KOPT-K1 (cell line): Measurements from ENCODE around the gene RAB2B.
A peak's percentile ranks its signal among the peaks of the same experiment; 100 is the strongest.

Source experiments
- H3K27ac ChIP-seq: fragments of 200-600 bp; sonication (generic); 2 replicates; pipeline ENCODE4 v1.5.1; 2016; ENCODE audit warnings: antibody characterized with exemption, mild to moderate bottlenecking, low read depth, low read length; ENCODE audit not compliant: poor library complexity, severe bottlenecking
- H3K36me3 ChIP-seq: fragments of 200-600 bp; sonication (generic); 2 replicates; pipeline ENCODE4 v1.5.1; 2017; ENCODE audit warnings: antibody characterized with exemption, mild to moderate bottlenecking, low read length, moderate library complexity; ENCODE audit not compliant: insufficient read depth
- H3K9me3 ChIP-seq: fragments of 200-600 bp; sonication (generic); 2 replicates; pipeline ENCODE4 v1.5.1; 2017; ENCODE audit warnings: antibody characterized with exemption, low read length, mild to moderate bottlenecking; ENCODE audit not compliant: insufficient read depth, poor library complexity, severe bottlenecking

The RAB2B gene

GRCh38 chr14:21476925-21477681 lies at the start of gene RAB2B, which contains the start of gene TOX4:
Gene RAB2B, minus strand, starts transcription at chr14:21476959. Its CDS starts 87 bp downstream, at chr14:21476872.
Gene TOX4, plus strand, starts transcription at chr14:21477195. Its CDS starts 84 bp downstream, at chr14:21477279.
- Histone ChIP-seq H3K36me3 (peaks cover 38% of the 10 kb centered on the region), H3K27ac (peak within 1 kb of the TSS; percentile 60)

DNA sequence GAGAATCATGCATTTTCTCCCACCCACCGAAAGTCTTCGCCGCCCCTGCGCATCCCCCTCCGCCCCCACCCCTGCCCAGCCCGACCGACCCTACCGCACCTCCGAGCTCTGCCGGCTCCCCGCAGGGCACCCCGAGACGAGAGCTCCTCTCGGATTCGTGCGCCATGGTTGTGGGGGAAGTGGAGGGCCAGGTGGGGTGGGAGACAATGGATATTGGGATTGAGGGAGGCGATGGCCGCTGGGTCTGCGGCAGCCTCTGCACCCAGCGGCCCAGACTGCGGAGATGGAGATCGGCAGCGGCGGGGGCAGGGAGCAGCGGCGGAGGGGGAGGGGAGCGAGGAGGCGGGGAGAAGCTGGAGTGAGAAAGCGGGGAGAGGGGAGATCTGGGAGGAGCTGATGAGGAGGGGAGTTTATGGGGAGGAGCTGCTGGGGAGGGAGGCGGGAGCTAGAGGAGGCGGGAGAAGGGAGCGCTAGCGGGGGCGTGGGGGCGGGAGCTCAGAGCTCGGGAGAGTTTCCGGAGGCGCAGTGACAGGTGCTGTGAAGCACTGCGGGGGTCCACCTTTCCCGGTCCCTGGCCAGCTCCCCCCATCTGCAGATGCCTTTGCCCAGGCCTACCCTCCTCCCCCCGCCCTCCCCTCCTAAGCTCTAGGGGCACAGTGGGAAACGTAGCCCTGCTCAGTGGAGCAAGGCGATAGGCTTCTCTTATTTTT lies 49.4 kb upstream of the RAB2B start, which contains the start of gene SALL2:
TSS of gene SALL2 (minus strand) at position 385 of the 710 bp plus-strand sequence. CDS start at position 166, 219 bp downstream.
- H3K27ac ChIP-seq: peak within 1 kb of the TSS; percentile 65
- H3K36me3 ChIP-seq: peaks cover 3% of the 10 kb centered on the region; the same call in 1 of the 2 replicates
- no peaks in the 10 kb centered on the region for H3K9me3 ChIP-seq

More at GRCh38 chr14:21476925-21477681, at the start of gene RAB2B, which contains the start of gene TOX4:
- no peaks in the 10 kb centered on the region for H3K9me3 ChIP-seq

GRCh38 chr14:21525571-21525961 lies 48.8 kb upstream of the RAB2B start:
- H3K36me3 ChIP-seq: peaks cover 3% of the 10 kb centered on the region; the same call in 1 of the 2 replicates

DNA sequence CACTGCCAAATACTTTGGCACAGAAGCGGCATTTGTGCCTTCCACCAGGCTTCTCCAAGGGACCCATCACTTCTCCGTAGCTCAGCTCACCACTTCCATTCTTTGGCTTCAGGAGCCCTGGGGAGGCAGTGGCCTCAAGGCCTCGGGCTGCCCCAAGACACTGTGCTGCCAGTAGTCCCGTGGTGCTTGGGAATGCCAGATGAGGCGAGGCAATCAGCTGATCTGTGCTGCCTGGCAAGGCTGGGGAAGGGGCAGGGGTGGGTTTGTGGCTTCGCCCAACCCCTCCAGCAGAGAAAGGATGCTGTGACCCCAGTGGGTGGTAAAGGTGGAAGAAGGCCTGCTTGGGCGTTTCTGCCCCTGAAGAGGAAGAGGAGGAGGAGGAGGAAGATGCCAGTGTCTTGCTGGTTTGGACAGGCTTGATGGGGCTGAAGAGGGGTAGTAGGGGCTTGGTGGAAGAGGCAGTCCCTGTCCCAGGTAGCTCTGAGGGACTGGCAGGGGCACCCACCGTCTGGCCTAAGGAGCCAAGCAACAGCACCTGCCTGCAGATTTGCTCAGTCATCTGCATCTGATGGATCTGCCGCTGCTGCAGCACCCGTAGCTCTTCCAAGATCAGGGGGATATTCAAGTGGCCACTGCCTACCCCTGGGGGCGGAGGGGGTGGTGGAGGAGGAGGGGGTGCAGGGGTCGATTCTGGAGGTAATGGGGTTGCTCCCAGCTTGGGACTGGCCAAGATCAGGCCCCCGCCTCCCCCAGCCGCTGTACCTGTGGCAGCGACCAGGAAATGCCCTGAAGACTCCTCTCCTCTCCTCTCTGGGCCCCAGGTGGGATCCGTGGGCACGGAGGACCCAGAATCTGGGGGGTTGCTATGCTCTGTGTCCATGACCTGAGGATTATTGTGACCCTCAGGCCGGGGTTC lies 48.1 kb upstream of the RAB2B start:
- peak overlapping the region; percentile 65 for H3K27ac ChIP-seq
- H3K36me3 ChIP-seq: peaks cover 3% of the 10 kb centered on the region; the same call in 1 of the 2 replicates
- H3K9me3 ChIP-seq: no peaks in the 10 kb centered on the region

More at GRCh38 chr14:21525571-21525961, 48.8 kb upstream of the RAB2B start:
- Histone ChIP-seq H3K9me3 (no peaks in the 10 kb centered on the region), H3K27ac (peak overlapping the region; percentile 65)

- H3K9me3 ChIP-seq: no peaks in the 10 kb centered on the region
- peaks cover 3% of the 10 kb centered on the region; the same call in 1 of the 2 replicates for H3K36me3 ChIP-seq
- no peak overlapping the region for H3K27ac ChIP-seq
Observed at GRCh38 chr14:21523203-21523602, 46.4 kb upstream of the RAB2B start.

GRCh38 chr14:21521501-21521900 lies 44.7 kb upstream of the RAB2B start:
- H3K36me3 ChIP-seq: peaks cover 3% of the 10 kb centered on the region; the same call in 1 of the 2 replicates
- no peak overlapping the region for H3K27ac ChIP-seq
- no peaks in the 10 kb centered on the region for H3K9me3 ChIP-seq

DNA sequence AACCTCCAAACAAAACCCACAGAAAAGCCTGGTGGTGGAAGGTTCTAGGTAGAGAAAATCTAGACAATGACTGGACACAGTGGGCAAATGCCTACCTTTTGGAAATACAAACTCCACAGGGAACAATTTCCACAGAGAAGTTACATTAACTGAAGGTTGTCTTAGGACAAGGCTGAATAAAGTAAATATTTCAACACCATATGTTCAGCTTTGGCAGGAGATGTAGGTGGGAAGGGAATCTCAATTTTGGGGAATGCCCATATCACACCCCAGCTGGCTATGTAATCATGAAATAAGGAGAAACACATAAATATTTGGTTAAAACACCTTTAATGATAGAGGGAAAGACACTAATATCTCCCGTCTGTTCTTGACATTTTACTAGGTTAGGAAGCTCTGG lies 44.0 kb upstream of the RAB2B start:
- Histone ChIP-seq H3K36me3 (peaks cover 3% of the 10 kb centered on the region; the same call in 1 of the 2 replicates), H3K9me3 (no peaks in the 10 kb centered on the region), H3K27ac (no peak overlapping the region)

DNA sequence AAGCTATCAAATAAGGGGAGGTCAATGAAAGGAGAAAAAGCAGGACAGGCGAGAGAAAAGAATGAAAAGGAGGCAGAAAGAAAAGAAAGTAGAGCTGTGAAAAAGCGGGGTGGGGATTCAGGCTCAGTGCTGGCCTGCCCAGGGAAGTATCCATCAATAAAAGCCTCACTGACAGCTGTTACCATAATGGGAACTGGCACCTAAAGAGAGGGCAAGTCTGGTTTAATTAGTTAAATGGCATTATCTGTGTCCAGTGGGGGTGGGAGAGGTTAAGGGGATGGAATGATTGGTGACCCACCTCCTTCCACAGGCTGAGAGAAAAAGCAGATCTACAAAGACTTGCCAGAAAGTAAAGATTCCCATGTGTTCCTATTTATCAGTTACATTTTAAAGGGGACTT lies 42.0 kb upstream of the RAB2B start:
- Histone ChIP-seq H3K36me3 (no peaks in the 10 kb centered on the region), H3K9me3 (no peaks in the 10 kb centered on the region), H3K27ac (no peak overlapping the region)

- no peak overlapping the region for H3K27ac ChIP-seq
- no peaks in the 10 kb centered on the region for H3K36me3 ChIP-seq
- H3K9me3 ChIP-seq: no peaks in the 10 kb centered on the region
Observed at GRCh38 chr14:21514341-21514740, 37.6 kb upstream of the RAB2B start.

DNA sequence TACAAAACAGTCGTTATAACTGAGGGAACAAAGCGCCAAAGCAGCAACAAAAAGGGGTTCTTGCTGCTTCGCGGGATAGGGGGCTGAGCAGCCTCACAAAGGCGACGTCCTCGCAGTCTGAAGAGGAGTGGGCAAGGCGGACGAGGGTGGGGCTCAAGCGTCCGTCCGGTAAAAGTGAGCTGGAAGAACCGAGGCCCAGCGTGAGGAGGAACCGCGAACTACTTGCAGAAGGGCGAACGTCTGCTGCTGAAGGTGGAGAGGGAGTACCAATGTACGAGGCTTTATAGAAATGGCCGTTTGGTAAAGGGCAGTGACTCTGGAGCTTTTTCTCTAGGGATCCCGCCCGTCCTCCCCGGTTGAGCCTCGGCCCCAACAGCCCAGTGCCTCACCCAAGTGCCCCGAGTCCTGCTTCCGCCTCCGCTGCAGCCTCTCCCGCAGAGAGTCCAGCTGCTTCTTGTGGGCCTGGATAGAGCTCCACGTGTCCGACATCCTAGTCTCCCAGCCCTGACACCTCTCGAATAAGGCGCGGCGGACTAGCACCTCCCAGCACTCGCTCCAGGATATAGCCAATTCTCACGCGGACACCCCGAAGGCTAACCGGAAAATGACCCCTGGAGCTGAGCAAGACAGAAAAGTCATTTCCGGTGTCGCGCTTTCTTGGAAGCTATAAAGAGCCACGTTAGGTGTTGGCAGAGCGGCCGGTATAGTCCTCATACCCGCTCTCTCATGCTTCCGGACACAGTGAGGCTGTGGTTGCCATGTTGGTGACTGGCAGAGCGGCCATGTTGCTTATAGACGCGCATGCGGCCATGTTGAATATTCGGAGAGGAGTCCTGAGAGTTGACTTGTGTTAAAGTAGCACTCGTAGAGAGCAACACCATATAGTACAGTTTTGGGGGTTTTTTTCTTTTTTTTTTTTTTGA lies 34.2 kb upstream of the RAB2B start, which contains the start of gene METTL3:
TSS of gene METTL3 (minus strand) at position 606 of the 923 bp plus-strand sequence. CDS start at position 489, 117 bp downstream.
- Histone ChIP-seq H3K36me3 (peaks cover 20% of the 10 kb centered on the region), H3K9me3 (no peaks in the 10 kb centered on the region), H3K27ac (peak within 1 kb of the TSS; percentile 88)

GRCh38 chr14:21509432-21510143 lies 32.8 kb upstream of the RAB2B start:
- Histone ChIP-seq H3K36me3 (peaks cover 20% of the 10 kb centered on the region), H3K9me3 (no peaks in the 10 kb centered on the region), H3K27ac (peak overlapping the region; percentile 88)

DNA sequence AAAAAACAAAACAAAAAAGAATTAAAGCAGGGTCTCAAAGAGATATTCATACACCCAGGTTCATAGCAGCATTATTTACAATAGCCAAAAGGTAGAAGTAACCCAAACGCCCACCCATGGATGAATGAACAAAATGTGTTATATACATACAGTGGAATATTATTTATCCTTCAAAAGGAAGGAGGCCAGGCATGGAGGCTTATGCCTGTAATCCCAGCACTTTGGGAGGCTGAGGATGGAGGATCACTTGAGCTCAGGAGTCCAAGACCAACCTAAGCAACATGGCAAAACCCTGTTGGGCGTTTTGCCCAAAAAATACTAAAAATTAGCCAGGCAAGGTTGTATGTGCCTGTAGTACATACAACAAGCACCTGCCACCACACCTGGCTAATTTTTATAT lies 29.8 kb upstream of the RAB2B start:
- Histone ChIP-seq H3K36me3 (peaks cover 48% of the 10 kb centered on the region), H3K27ac (no peak overlapping the region)

GRCh38 chr14:21505012-21505553 lies 28.3 kb upstream of the RAB2B start:
- Histone ChIP-seq H3K27ac (peak overlapping the region; percentile 44), H3K9me3 (no peaks in the 10 kb centered on the region), H3K36me3 (peaks cover 63% of the 10 kb centered on the region)

More for the DNA sequence above, 29.8 kb upstream of the RAB2B start:
- H3K9me3 ChIP-seq: no peaks in the 10 kb centered on the region
